GM23338 (cell line): ENCODE data around the gene PHF20. TPM values are rescaled to one million over a fixed set of nuclear protein-coding genes. Genes with fewer than 3 reads are reported as not detected.
"Not testable (repeated sequence)": the region's sequence is repeated elsewhere in the genome, so short reads cannot be mapped to it uniquely, and the experiment has no call there.

Experiments
- ATAC-seq: fragments of 200-7000 bp; cut with Tn5 transposase; 3 replicates; pipeline ENCODE4 v1.9.1; 2020
- DNase-seq: peaks from one replicate; pipeline ENCODE4 v3.0.0-alpha.2; 2015; ENCODE audit warnings: low spot score
- H2AFZ ChIP-seq: fragments of 200-600 bp; sonication (generic); 2 replicates; pipeline ENCODE4 v1.8.0; 2016; ENCODE audit warnings: antibody characterized with exemption, mild to moderate bottlenecking, moderate library complexity
- H3F3A ChIP-seq: fragments of 200-600 bp; sonication (generic); replicated peaks from 2 replicates; pipeline ENCODE4 v1.8.0; 2017; ENCODE audit warnings: antibody characterized with exemption, mixed run types, low read depth
- H3K27ac ChIP-seq: fragments of 200-600 bp; sonication (generic); 2 replicates; pipeline ENCODE4 v1.6.1; 2016; ENCODE audit warnings: low read depth
- H3K27me3 ChIP-seq: fragments of 200-600 bp; sonication (generic); 2 replicates; pipeline ENCODE4 v1.8.0; 2016; ENCODE audit warnings: mild to moderate bottlenecking, mixed run types, moderate library complexity; ENCODE audit not compliant: insufficient read depth
- H3K36me3 ChIP-seq: fragments of 200-600 bp; sonication (generic); 2 replicates; pipeline ENCODE4 v1.8.0; 2016; ENCODE audit warnings: mild to moderate bottlenecking; ENCODE audit not compliant: insufficient read depth
- H3K4me1 ChIP-seq: fragments of 200-600 bp; sonication (generic); 2 replicates; pipeline ENCODE4 v1.8.0; 2016; ENCODE audit warnings: mild to moderate bottlenecking, moderate library complexity; ENCODE audit not compliant: insufficient read depth
- H3K4me2 ChIP-seq: fragments of 200-600 bp; sonication (generic); 2 replicates; pipeline ENCODE4 v1.7.1; 2017; ENCODE audit warnings: mixed run types
- H3K4me3 ChIP-seq: fragments of 200-600 bp; sonication (generic); 2 replicates; pipeline ENCODE4 v1.6.1; 2016; ENCODE audit warnings: mixed run types
- H3K79me2 ChIP-seq: fragments of 200-600 bp; sonication (generic); replicated peaks from 2 replicates; pipeline ENCODE4 v1.8.0; 2017; ENCODE audit warnings: mild to moderate bottlenecking; ENCODE audit not compliant: insufficient read depth
- H3K9me2 ChIP-seq: fragments of 200-600 bp; sonication (generic); 2 replicates; pipeline ENCODE4 v1.8.0; 2017; ENCODE audit not compliant: insufficient read depth
- H4K20me1 ChIP-seq: fragments of 200-600 bp; sonication (generic); replicated peaks from 2 replicates; pipeline ENCODE4 v1.8.0; 2017; ENCODE audit warnings: mild to moderate bottlenecking; ENCODE audit not compliant: insufficient read depth
- H3K27ac Mint-ChIP-seq: 2 replicates; pipeline ENCODE4 v1.8.0; 2020; ENCODE audit warnings: inconsistent platforms, mild to moderate bottlenecking, moderate library complexity, mixed read lengths
- H3K27me3 Mint-ChIP-seq: 3 replicates; pipeline ENCODE4 v1.8.0; 2022; ENCODE audit warnings: low read depth, mild to moderate bottlenecking, moderate library complexity, mixed read lengths, inconsistent platforms; ENCODE audit not compliant: insufficient read depth, poor library complexity
- H3K36me3 Mint-ChIP-seq: 3 replicates; pipeline ENCODE4 v1.8.0; 2021; ENCODE audit warnings: low read depth, mild to moderate bottlenecking, inconsistent platforms, moderate library complexity, mixed read lengths
- H3K4me1 Mint-ChIP-seq: 3 replicates; pipeline ENCODE4 v1.8.0; 2020; ENCODE audit warnings: mild to moderate bottlenecking, inconsistent platforms, mixed read lengths
- H3K4me3 Mint-ChIP-seq: 3 replicates; pipeline ENCODE4 v1.8.0; 2021; ENCODE audit warnings: moderate library complexity, mild to moderate bottlenecking, inconsistent platforms, mixed read lengths
- H3K9me3 Mint-ChIP-seq: 3 replicates; pipeline ENCODE4 v1.8.0; 2020; ENCODE audit warnings: moderate library complexity, mild to moderate bottlenecking, inconsistent platforms, mixed read lengths
- CREB1 ChIP-seq: fragments of 250-450 bp; sonication (Bioruptor Pico); IDR thresholded peaks from 2 replicates; pipeline ENCODE4 v1.5.0; 2020; ENCODE audit warnings: low read depth, mild to moderate bottlenecking, moderate library complexity
- ETS1 ChIP-seq: IDR thresholded peaks from 2 replicates; pipeline ENCODE4 v1.6.1; 2016; ENCODE audit warnings: antibody characterized with exemption
- EZH2 ChIP-seq: fragments of 200-600 bp; sonication (generic); IDR thresholded peaks from one replicate; pipeline ENCODE4 v1.8.0; 2017; ENCODE audit warnings: antibody characterized with exemption, mild to moderate bottlenecking, low read depth; ENCODE audit not compliant: unreplicated experiment
- NANOG ChIP-seq: IDR thresholded peaks from 2 replicates; pipeline ENCODE4 v1.6.1; 2016; ENCODE audit warnings: antibody characterized with exemption, borderline replicate concordance
- POLR2AphosphoS5 ChIP-seq: IDR thresholded peaks from 2 replicates; pipeline ENCODE4 v1.6.1; 2016; ENCODE audit warnings: antibody characterized with exemption, low read depth
- STAT1 ChIP-seq: IDR thresholded peaks from one replicate; pipeline ENCODE4 v1.6.1; 2016; ENCODE audit warnings: antibody characterized with exemption; ENCODE audit not compliant: unreplicated experiment
- ZNF462 ChIP-seq: fragments of 250-450 bp; sonication (Bioruptor Pico); IDR thresholded peaks from 2 replicates; pipeline ENCODE4 v1.5.0; 2020; ENCODE audit warnings: mild to moderate bottlenecking, moderate library complexity
- polyA plus RNA-seq: library from polyadenylated mRNA; unstranded; fragments of >200 nt; fragmentation: Nextera tagmentation; extraction: Ambion mirVana; gene quantifications from 2 replicates; pipeline ENCODE4 v1.2.1, GENCODE V29; 2016
- total RNA-seq: library from RNA; depleted of rRNA; stranded (reverse); fragments of >200 nt; shearing (Covaris generic); gene quantifications from 2 replicates; pipeline ENCODE4 v1.2.3, GENCODE V29; 2014

The PHF20 gene
- total and polyA plus RNA-seq, 2 experiments from 2014 or later: 71.8 to 103 TPM

- TF ChIP-seq ZNF462 (CRISPR knock-in tag) (no peak), CREB1 (CRISPR knock-in tag) (no peak), EZH2 (no peak), STAT1 (no peak)
Observed at GRCh38 chr20:35842361-35842760, 70.5 kb downstream of the PHF20 start (continued).

- H3K4me2 ChIP-seq, H3K4me1 ChIP-seq, H3K27me3 Mint-ChIP-seq, H4K20me1 ChIP-seq, H3F3A ChIP-seq, H3K4me3 ChIP-seq, ATAC-seq, H3K4me1 Mint-ChIP-seq, H3K9me3 Mint-ChIP-seq, DNase-seq, H2AFZ ChIP-seq, H3K9me2 ChIP-seq, H3K4me3 Mint-ChIP-seq, H3K27ac Mint-ChIP-seq, H3K27me3 ChIP-seq, H3K27ac ChIP-seq: not testable (repeated sequence)
- Histone ChIP-seq H3K79me2 (peaks cover 11% of the 10 kb centered on the region), H3K36me3 (peaks cover 19% of the 10 kb centered on the region)
- peaks cover 49% of the 10 kb centered on the region for H3K36me3 Mint-ChIP-seq
Observed at GRCh38 chr20:35843894-35844293, 72.1 kb downstream of the PHF20 start.

GRCh38 chr20:35845561-35845960, 73.7 kb downstream of the PHF20 start:
- Mint-ChIP-seq H3K27ac (no peak overlapping the region), H3K9me3 (peaks cover 4% of the 10 kb centered on the region; the same call in 2 of the 3 replicates), H3K4me3 (no peak overlapping the region), H3K4me1 (no peaks in the 10 kb centered on the region), H3K36me3 (peaks cover 46% of the 10 kb centered on the region), H3K27me3 (peaks cover 4% of the 10 kb centered on the region)
- Histone ChIP-seq H3K36me3 (peaks cover 19% of the 10 kb centered on the region), H3K27ac (no peak overlapping the region), H3K79me2 (peaks cover 8% of the 10 kb centered on the region), H4K20me1 (peaks cover 7% of the 10 kb centered on the region), H2AFZ (no peak overlapping the region), H3K27me3 (no peaks in the 10 kb centered on the region), H3F3A (no peaks in the 10 kb centered on the region), H3K4me1 (no peaks in the 10 kb centered on the region), H3K9me2 (no peaks in the 10 kb centered on the region), H3K4me3 (no peak overlapping the region), H3K4me2 (no peak overlapping the region)
- DNase-seq (no peak), ATAC-seq (no peak)
- TF ChIP-seq ETS1: no peak
- no peak for TF ChIP-seq CREB1 (CRISPR knock-in tag)
- TF ChIP-seq POLR2AphosphoS5: no peak
- no peak for TF ChIP-seq NANOG
